ENCODE measurements around the gene ZBTB16. TPM values are rescaled to one million over a fixed set of nuclear protein-coding genes. Genes with fewer than 3 reads are reported as not detected.

The ZBTB16 gene
- total RNA-seq, 1 experiment from 2014 or later, result 0.21 TPM

DNA sequence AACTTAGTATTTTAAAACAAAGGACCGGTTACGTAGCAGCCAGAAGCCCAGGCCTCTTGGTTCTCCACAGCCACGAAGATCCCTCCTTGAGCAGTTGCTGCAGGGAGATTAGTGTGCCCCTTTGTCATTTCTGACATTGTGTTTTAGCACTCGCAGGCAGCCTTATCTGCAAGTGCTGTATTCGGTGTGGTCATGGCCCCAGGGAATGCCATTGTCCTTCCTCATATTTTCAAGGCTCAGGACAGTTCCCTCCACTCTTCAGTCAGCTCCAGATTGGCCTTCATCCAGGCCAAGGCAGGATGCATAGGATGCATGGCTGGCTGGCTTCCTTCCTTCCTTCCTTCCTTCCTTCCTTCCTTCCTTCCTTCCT lies 88.5 kb downstream of the ZBTB16 start:
- no peak overlapping the region for H3K4me3 ChIP-seq (ENCODE audit: low read depth in 2 of 2, low read length in 2 of 2)
- BruUV-seq (replicated peaks), result no TSS peak
- H3K27ac ChIP-seq (ENCODE audit: low read length), result no peak overlapping the region
- ATAC-seq (no peak), DNase-seq (ENCODE audit: low read depth, low spot score) (no peak)
- CTCF ChIA-PET, result interaction anchor here (0.7 kb wide), 1 partner anchor 57 kb away, joined by 3 read pairs; no protein-coding TSS in a partner anchor
- intact Hi-C loops (cut with micrococcal nuclease; ENCODE audit: unreplicated experiment), result no loop called here
- no peaks in the 10 kb centered on the region for H3K36me3 ChIP-seq (ENCODE audit: control insufficient read depth, insufficient read depth, low read length)
- H3K4me1 ChIP-seq (ENCODE audit: control insufficient read depth, insufficient read depth, low read length), result no peaks in the 10 kb centered on the region
- TF ChIP-seq, protein P1, sequence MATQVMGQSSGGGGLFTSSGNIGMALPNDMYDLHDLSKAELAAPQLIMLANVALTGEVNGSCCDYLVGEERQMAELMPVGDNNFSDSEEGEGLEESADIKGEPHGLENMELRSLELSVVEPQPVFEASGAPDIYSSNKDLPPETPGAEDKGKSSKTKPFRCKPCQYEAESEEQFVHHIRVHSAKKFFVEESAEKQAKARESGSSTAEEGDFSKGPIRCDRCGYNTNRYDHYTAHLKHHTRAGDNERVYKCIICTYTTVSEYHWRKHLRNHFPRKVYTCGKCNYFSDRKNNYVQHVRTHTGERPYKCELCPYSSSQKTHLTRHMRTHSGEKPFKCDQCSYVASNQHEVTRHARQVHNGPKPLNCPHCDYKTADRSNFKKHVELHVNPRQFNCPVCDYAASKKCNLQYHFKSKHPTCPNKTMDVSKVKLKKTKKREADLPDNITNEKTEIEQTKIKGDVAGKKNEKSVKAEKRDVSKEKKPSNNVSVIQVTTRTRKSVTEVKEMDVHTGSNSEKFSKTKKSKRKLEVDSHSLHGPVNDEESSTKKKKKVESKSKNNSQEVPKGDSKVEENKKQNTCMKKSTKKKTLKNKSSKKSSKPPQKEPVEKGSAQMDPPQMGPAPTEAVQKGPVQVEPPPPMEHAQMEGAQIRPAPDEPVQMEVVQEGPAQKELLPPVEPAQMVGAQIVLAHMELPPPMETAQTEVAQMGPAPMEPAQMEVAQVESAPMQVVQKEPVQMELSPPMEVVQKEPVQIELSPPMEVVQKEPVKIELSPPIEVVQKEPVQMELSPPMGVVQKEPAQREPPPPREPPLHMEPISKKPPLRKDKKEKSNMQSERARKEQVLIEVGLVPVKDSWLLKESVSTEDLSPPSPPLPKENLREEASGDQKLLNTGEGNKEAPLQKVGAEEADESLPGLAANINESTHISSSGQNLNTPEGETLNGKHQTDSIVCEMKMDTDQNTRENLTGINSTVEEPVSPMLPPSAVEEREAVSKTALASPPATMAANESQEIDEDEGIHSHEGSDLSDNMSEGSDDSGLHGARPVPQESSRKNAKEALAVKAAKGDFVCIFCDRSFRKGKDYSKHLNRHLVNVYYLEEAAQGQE (IDR thresholded peaks at IDR 0.05; ENCODE audit: insufficient read depth in 1 of 2, low read depth in 2 of 2, low read length in 1 of 2), result no peak
- TF ChIP-seq TCF7L2 (IDR thresholded peaks at IDR 0.05; ENCODE audit: low read depth, low read length) (no peak), POLR2AphosphoS5 (IDR thresholded peaks at IDR 0.05; ENCODE audit: low read depth, low read length) (no peak), SIN3A (IDR thresholded peaks at IDR 0.05; ENCODE audit: borderline replicate concordance, insufficient read depth, low read depth, low read length) (no peak)
- TF ChIP-seq, protein P2, sequence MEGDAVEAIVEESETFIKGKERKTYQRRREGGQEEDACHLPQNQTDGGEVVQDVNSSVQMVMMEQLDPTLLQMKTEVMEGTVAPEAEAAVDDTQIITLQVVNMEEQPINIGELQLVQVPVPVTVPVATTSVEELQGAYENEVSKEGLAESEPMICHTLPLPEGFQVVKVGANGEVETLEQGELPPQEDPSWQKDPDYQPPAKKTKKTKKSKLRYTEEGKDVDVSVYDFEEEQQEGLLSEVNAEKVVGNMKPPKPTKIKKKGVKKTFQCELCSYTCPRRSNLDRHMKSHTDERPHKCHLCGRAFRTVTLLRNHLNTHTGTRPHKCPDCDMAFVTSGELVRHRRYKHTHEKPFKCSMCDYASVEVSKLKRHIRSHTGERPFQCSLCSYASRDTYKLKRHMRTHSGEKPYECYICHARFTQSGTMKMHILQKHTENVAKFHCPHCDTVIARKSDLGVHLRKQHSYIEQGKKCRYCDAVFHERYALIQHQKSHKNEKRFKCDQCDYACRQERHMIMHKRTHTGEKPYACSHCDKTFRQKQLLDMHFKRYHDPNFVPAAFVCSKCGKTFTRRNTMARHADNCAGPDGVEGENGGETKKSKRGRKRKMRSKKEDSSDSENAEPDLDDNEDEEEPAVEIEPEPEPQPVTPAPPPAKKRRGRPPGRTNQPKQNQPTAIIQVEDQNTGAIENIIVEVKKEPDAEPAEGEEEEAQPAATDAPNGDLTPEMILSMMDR (IDR thresholded peaks at IDR 0.05), result no peak
- peaks cover 26% of the 10 kb centered on the region for H3K27me3 ChIP-seq (ENCODE audit: control insufficient read depth, insufficient read depth, low read length)
- H3K9me3 ChIP-seq (ENCODE audit: control insufficient read depth, insufficient read depth, low read depth, low read length), result no peaks in the 10 kb centered on the region
- POLR2A ChIA-PET, result no interaction called here
- in situ Hi-C loops (cut with HindIII; ENCODE audit: low pct_unique_long_range_greater_than_20kb, low sequenced_read_pairs), result no loop called here

DNA sequence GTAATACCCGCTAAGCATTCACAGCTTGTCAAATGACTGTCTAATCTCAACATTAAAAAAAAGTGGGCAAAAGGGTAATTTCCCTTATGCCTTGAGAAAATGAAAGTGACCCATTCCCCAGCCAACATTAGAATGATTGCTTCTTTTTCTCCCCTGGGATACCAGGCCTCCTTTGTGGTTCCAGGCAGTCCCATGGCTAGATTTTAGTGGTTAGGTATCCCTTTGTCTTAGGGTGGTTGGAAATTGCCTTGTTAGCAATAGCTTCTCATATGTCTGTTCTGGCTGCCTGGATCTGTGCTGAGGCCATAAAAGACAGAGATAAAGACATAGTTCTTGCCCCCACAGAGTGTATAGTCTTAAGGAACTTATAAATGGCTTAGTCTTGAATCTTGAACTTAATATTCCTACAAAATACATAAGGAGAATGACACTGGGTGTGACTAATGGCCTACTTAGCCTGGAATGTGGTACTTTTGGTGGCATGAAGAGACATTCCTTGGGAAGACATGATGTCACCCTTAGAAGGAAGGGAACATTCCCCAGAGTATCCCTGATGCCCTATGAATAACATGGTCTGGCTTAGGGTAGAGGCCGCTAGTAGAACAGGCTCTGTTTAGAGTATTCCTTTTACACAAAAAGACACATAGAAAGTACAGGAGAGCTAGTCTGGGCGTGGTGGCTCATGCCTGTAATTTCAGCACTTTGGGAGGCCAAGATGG lies 90.3 kb downstream of the ZBTB16 start:
- TF ChIP-seq SIN3A (IDR thresholded peaks at IDR 0.05; ENCODE audit: borderline replicate concordance, insufficient read depth, low read depth, low read length), result no peak
- no peak for TF ChIP-seq POLR2AphosphoS5 (IDR thresholded peaks at IDR 0.05; ENCODE audit: low read depth, low read length)
- TF ChIP-seq, protein P1 (IDR thresholded peaks at IDR 0.05; ENCODE audit: insufficient read depth in 1 of 2, low read depth in 2 of 2, low read length in 1 of 2), result no peak
- TF ChIP-seq TCF7L2 (IDR thresholded peaks at IDR 0.05; ENCODE audit: low read depth, low read length), result no peak
- TF ChIP-seq, protein P2 (IDR thresholded peaks at IDR 0.05), result no peak
- intact Hi-C loops (cut with micrococcal nuclease; ENCODE audit: unreplicated experiment), result no loop called here
- H3K9me3 ChIP-seq (ENCODE audit: control insufficient read depth, insufficient read depth, low read depth, low read length), result no peaks in the 10 kb centered on the region
- no peak for ATAC-seq
- H3K4me1 ChIP-seq (ENCODE audit: control insufficient read depth, insufficient read depth, low read length), result no peaks in the 10 kb centered on the region
- no peak for DNase-seq (ENCODE audit: low read depth, low spot score)
- BruUV-seq (replicated peaks), result no TSS peak
- POLR2A ChIA-PET, result no interaction called here
- in situ Hi-C loops (cut with HindIII; ENCODE audit: low pct_unique_long_range_greater_than_20kb, low sequenced_read_pairs), result no loop called here
- CTCF ChIA-PET, result no interaction called here
- H3K27me3 ChIP-seq (ENCODE audit: control insufficient read depth, insufficient read depth, low read length), result peaks cover 22% of the 10 kb centered on the region
- no peaks in the 10 kb centered on the region for H3K36me3 ChIP-seq (ENCODE audit: control insufficient read depth, insufficient read depth, low read length)
- H3K27ac ChIP-seq (ENCODE audit: low read length), result no peak overlapping the region
- no peak overlapping the region for H3K4me3 ChIP-seq (ENCODE audit: low read depth in 2 of 2, low read length in 2 of 2)

All from Panc1 (cell line).